ENCODE data around the gene ITGA11.

GRCh38 chr15:68383161-68384074 is 48.5 kb downstream of the ITGA11 start:
- peak; percentile 57 to 68 for TF ChIP-seq CTCF (conservative IDR thresholded peaks at IDR 0.05 in 1 of 2, IDR thresholded peaks at IDR 0.05 in 1 of 2; ENCODE audit: low read depth in 1 of 2, low read length in 2 of 2)
- no peak for TF ChIP-seq EZH2 (IDR thresholded peaks at IDR 0.05; ENCODE audit: low read length, missing control alignments)

All from fibroblast of lung (primary cell).